DMS79 (cell line): ENCODE measurements around the gene GOLGA6A.
"Not testable (repeated sequence)": the region's sequence is repeated elsewhere in the genome, so short reads cannot be mapped to it uniquely, and the experiment has no call there.

Experiments
- DNase-seq: peaks from one replicate; lab custom pipeline; 2025; lab: John Stamatoyannopoulos, UW

The GOLGA6A gene

GRCh38 chr15:74082450-74082849 is at the start of gene GOLGA6A:
Gene GOLGA6A, minus strand, starts transcription at chr15:74082550. Its CDS starts 41 bp downstream, at chr15:74082509.
- DNase-seq: not testable (repeated sequence)

- DNase-seq: no peak
These were observed 49.5 kb upstream of the GOLGA6A start for GRCh38 chr15:74131628-74132413.

GRCh38 chr15:74130849-74131627 is 48.7 kb upstream of the GOLGA6A start:
- DNase-seq: no peak

GRCh38 chr15:74130155-74130848 is 48.0 kb upstream of the GOLGA6A start, which contains the start of gene ISLR2:
Gene ISLR2, plus strand, starts transcription at chr15:74130586. Its CDS starts 2,169 bp downstream, at chr15:74132755.
- DNase-seq: no peak

GRCh38 chr15:74129586-74130154 is 47.3 kb upstream of the GOLGA6A start:
- peak; percentile 10 for DNase-seq

GRCh38 chr15:74128785-74129585 is 46.6 kb upstream of the GOLGA6A start:
- peak; percentile 17 for DNase-seq

- DNase-seq: no peak
These were observed 45.8 kb upstream of the GOLGA6A start for GRCh38 chr15:74127954-74128784.

GRCh38 chr15:74127255-74127953 is 45.1 kb upstream of the GOLGA6A start:
- peak; percentile 65 for DNase-seq

- DNase-seq: no peak
These were observed 42.4 kb upstream of the GOLGA6A start for GRCh38 chr15:74124759-74125158.

GRCh38 chr15:74124196-74124595 is 41.8 kb upstream of the GOLGA6A start:
- no peak for DNase-seq

GRCh38 chr15:74123658-74124057 is 41.3 kb upstream of the GOLGA6A start:
- no peak for DNase-seq

- DNase-seq: no peak
These were observed 40.7 kb upstream of the GOLGA6A start for GRCh38 chr15:74123131-74123429.

- no peak for DNase-seq
These were observed 40.2 kb upstream of the GOLGA6A start for GRCh38 chr15:74122403-74123130.

GRCh38 chr15:74121858-74122257 is 39.5 kb upstream of the GOLGA6A start:
- DNase-seq: no peak

- DNase-seq: no peak
These were observed 38.7 kb upstream of the GOLGA6A start for GRCh38 chr15:74121039-74121438.

- DNase-seq: no peak
These were observed 38.1 kb upstream of the GOLGA6A start for GRCh38 chr15:74120426-74120825.

- DNase-seq: no peak
These were observed 27.4 kb upstream of the GOLGA6A start for GRCh38 chr15:74109713-74110112.

GRCh38 chr15:74108611-74109010 is 26.3 kb upstream of the GOLGA6A start:
- not testable (repeated sequence) for DNase-seq

- no peak for DNase-seq
These were observed 25.8 kb upstream of the GOLGA6A start for GRCh38 chr15:74108111-74108510.
